Stimulated activated CD8-positive, alpha-beta memory T cell treated with anti-CD3 and anti-CD28 coated beads, Interleukin-4, amount 100 ng/mL, for 48 hours (primary cell): ENCODE data around the gene CD84.

ENCODE experiments used
- DNase-seq: peaks from one replicate; pipeline ENCODE4 v3.0.0-alpha.2; 2020

CD84 gene

GRCh38 chr1:160579216-160579701 lies at the start of gene CD84:
TSS of gene CD84 (minus strand) at chr1:160579496. CDS start at chr1:160579437, 59 bp downstream.
- DNase-seq, result no peak

GRCh38 chr1:160628799-160629263 lies 49.5 kb upstream of the CD84 start:
- DNase-seq, result no peak

- DNase-seq, result peak; percentile 84
Observed at GRCh38 chr1:160627677-160628289, 48.5 kb upstream of the CD84 start.

- DNase-seq, result no peak
Observed at GRCh38 chr1:160626509-160627342, 47.4 kb upstream of the CD84 start.

GRCh38 chr1:160625725-160626498 lies 46.6 kb upstream of the CD84 start:
- peak; percentile 80 for DNase-seq

GRCh38 chr1:160625321-160625720 lies 46.0 kb upstream of the CD84 start:
- no peak for DNase-seq

- no peak for DNase-seq
Observed at GRCh38 chr1:160624464-160624863, 45.2 kb upstream of the CD84 start.

GRCh38 chr1:160623862-160624261 lies 44.6 kb upstream of the CD84 start:
- DNase-seq, result no peak

- no peak for DNase-seq
Observed at GRCh38 chr1:160623227-160623633, 43.9 kb upstream of the CD84 start.

GRCh38 chr1:160622501-160623226 lies 43.4 kb upstream of the CD84 start:
- no peak for DNase-seq

GRCh38 chr1:160621633-160622413 lies 42.5 kb upstream of the CD84 start:
- DNase-seq, result no peak

- no peak for DNase-seq
Observed at GRCh38 chr1:160620942-160621632, 41.8 kb upstream of the CD84 start.

GRCh38 chr1:160619742-160620277 lies 40.5 kb upstream of the CD84 start:
- no peak for DNase-seq

GRCh38 chr1:160618763-160619274 lies 39.5 kb upstream of the CD84 start:
- peak; percentile 63 for DNase-seq

GRCh38 chr1:160618327-160618726 lies 39.0 kb upstream of the CD84 start:
- DNase-seq, result no peak

- no peak for DNase-seq
Observed at GRCh38 chr1:160615660-160616059, 36.4 kb upstream of the CD84 start.

- no peak for DNase-seq
Observed at GRCh38 chr1:160614410-160614809, 35.1 kb upstream of the CD84 start.

GRCh38 chr1:160612613-160613218 lies 33.4 kb upstream of the CD84 start:
- no peak for DNase-seq

- no peak for DNase-seq
Observed at GRCh38 chr1:160610569-160611242, 31.4 kb upstream of the CD84 start.

GRCh38 chr1:160608941-160609340 lies 29.6 kb upstream of the CD84 start:
- no peak for DNase-seq
